Activated CD4-positive, alpha-beta T cell treated with anti-CD3 and anti-CD28 coated beads, Interleukin-2, Interleukin-4, amounts not matched to agents 100 ng/mL and 50 ng/mL, durations not matched to agents 16 hours and 8 hours (primary cell): ENCODE measurements around the gene PPP1R2C.

Experiments
- DNase-seq: peaks from one replicate; pipeline ENCODE4 v3.0.0-alpha.2; 2020; ENCODE audit warnings: low spot score

PPP1R2C gene

DNA sequence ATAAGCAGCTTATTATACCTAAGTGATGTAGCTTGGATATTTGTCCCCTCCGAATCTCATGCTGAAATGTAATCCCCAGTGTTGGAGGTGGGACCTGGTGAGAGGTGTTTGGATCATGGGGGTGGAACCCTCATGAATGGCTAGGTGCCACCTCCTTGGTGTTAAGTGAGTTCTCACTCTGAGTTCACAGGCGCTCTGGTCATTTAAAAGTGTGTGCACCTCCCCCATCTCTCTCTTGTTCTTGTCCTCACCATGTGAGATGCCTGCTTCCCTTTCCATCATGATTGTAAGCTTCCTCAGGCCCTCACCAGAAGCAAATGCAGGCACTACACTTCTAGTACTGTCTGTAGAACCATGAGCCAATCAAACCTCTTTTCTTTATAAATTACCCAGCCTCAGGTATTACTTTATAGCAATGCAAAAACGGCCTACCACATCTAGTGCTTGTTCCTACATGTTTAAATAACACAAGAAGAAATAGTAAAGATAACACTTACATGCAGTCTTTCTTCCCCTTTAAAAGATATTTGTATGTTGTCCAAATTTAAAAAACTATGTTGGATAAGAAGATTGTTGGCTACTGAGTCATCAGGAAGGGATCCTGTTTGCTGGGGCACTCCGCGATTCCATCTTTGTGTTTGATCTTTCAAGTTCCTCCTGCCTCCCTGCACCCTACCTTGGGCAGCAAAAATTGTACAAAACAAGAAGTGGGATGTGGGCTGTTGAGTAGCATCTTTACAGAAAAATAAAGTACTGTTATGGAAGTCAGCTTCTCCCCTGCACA is 29.7 kb downstream of the PPP1R2C start:
- no peak for DNase-seq

DNA sequence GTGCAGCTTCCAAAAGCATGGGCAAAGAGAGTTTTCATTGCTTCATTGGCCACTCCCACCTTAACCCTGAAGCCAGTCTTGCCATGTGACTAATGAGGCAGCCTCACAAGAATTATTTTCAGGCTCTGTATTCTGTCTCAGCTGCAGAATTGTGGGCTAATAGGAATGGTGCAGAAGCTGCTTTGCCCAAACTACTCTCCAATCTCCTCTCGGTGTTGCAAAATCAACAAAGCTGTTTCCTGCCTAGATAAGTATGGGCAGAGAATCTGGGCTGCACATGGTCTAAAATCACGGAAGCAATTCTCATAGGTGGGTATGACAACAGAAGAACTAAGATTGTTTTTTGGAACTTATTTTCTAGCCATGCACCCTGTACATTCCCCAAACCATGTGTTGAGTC is 31.4 kb downstream of the PPP1R2C start:
- DNase-seq, result no peak

DNA sequence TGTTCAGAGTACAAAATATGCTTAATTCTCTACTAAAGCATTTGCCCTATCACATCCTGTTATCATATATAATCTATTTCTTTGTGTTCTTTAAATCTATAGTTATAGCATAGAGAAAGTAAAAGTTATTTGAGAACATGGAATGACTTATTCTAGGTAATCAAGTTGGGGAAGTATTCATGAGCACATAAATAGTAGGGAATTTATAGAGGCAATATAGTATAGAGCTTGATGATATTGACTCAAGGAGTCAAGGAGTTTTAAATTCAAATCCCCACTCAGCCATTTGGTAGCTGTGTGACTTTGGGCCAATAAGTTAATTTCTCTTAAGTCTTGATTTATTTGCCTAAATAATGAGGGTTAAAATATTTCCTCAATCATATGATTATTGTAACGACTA is 37.5 kb downstream of the PPP1R2C start:
- no peak for DNase-seq

DNA sequence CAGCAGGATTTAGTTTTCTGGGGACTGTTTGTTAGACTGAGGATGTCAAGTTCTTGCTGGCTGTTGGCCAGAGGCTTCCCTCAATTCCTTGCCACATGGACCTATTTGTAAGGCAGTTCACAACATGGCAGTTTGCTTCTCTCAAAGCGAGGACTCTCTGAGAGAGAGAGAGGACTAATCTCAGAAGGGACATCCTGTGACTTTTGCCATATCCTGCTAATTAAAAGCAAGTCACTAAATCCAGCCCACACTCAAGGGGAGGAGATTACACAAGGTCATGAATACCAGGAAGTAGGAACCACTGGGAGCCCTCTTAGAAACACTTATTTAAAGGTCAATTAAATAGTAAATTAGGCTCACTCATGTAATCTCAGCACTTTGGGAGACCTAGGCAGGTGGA is 38.2 kb downstream of the PPP1R2C start:
- no peak for DNase-seq

DNA sequence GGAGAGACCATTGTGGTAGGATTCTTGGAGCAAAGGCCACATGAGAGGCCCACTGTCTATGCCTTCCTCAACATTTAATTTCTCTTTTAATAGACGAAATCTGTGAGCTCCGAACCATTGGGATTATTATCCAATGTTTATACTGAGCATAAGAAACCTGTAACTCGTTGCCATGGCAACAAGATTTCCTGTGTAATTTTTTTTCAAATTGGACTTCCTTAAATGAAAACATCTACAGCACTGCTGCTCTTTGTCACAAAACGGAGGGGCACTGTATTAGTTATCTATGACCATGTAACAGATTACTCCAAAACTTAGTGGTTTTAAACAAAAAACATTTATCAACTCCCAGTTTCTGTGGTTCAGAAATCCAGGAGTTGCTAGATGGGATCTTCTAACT is 38.7 kb downstream of the PPP1R2C start:
- DNase-seq, result no peak

DNA sequence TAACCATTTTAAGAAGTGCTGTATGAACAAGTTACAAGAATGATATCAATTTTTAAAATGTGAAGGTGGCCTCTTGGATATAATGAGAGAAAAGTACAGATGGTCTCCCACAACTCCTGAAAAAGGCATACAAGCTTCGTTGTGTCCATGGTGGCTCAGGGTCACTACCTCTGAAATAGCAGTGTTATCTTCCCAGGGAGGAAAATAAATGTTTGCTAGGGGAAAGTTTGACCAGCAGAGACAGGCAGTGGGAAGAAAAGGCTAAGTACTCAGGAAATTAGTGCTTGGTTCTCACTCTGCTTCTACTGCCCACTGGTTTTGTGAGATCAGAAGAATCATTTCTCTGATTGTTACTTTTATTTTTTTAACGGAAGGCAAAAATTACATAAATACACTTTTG is 39.4 kb downstream of the PPP1R2C start:
- no peak for DNase-seq

DNA sequence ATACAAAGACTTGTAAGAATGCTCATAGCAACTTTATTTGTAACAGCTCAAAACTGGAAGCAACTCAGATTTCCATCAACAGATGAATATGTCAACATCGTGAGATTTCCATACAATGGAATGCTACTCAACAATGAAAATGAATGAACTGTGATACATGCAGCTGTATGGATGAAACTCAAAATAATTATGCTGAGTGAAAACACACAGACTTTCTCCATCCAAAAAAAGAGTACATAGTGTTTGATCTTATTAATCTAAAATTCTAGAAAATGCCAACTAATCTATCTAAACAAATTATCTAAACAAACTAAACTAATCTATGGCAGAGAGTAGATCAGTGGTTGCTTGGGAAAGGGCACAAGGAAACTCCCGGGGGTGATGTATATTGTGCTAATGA is 42.7 kb downstream of the PPP1R2C start:
- no peak for DNase-seq

DNA sequence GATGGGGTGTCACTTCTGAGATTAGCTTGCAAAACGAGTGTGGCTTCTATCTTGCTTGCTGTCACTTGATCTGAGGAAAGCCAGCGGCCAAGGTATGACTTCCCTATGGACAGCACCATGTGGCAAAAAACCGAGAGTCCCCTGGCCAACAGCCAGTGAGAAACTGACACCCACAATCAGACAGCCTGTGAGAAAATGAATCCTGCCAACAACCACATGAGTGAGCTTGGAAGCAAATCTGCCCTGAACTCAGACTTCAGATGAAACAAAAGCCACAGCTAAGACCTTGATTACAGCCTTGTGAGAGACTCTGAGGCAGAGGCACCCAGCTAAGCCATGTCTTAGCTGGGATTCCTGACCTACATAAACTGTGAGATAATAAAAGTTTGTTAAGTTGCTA is 45.5 kb downstream of the PPP1R2C start:
- no peak for DNase-seq
